GM23248 (cell line): ENCODE measurements around the gene SNX24.

Experiments
- EZH2 ChIP-seq: fragments of 200-600 bp; sonication (generic); IDR thresholded peaks from 2 replicates; pipeline ENCODE4 v1.6.1; 2018; ENCODE audit warnings: antibody characterized with exemption, mild to moderate bottlenecking; ENCODE audit not compliant: insufficient read depth, poor library complexity, severe bottlenecking
- EZH2phosphoT487 ChIP-seq: fragments of 200-600 bp; sonication (generic); IDR thresholded peaks from 2 replicates; pipeline ENCODE4 v1.6.1; 2018; ENCODE audit warnings: antibody characterized with exemption, moderate library complexity, mild to moderate bottlenecking, low read depth; ENCODE audit not compliant: insufficient read depth

DNA sequence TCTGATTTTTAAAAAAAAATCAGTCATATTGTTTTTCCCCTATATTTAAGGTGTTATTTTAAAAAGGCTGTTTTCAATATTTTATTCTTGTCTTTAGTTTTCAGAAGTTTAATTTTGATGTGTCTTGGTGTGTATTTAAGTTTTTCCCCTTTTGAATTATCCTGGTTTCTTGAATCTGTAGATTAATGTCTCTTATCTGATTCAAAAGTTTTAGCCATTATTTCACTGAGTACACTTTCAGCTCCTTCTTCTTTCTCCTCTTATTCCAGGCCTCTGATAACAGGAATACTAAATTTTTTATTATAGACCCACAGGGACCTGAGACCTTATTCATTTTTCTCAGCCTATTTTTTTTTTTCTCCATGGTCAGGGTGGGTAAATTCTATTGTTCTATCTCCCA is 109.3 kb downstream of the SNX24 start:
- TF ChIP-seq EZH2phosphoT487 (no peak), EZH2 (no peak)
